Measurements from ENCODE around the gene ADRA2C.

ADRA2C gene

DNA sequence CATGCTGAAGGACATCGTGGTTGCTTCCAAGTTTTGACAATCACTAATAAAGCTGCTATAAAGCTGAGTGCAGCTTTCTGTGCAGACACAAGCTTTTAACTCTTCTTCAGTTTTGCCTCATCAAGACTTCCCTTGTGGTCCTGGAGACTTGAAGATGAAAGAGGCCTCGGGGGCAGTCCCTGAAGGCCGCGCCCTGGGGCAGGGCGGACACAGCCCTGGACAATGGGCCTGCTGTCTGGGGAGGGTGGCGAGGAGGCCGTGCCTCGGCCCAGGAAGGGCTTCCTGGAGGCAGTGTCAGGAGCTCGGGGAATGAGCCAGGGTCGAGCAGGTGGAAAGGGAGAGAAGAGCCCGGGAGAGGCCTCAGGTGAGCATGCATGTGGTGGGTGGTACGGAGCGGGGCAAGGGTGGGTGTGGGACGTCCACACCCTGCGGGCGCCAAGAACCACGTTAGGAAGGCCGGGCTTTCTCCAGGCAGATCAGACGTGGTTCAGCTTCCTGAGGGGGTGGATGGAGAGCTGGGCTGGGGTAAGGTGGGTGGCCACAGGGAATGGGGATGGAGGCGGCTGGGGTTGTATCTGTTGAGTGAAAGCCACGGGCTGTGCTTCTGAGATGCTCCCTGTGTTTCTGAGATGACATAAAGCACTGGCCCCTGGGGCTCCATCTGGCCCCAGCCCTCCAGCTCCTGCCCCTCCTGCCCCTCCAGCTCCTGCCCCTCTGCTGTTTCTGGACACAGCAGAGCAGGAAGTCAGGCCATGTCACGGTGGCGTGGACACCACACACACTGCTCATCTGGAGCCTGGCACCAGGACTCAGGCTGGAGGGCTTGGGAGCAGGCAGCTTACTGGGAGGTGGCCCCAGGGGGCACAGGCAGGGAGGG is 21.5 kb downstream of the ADRA2C start:
- no peak overlapping the region for H3K4me3 ChIP-seq (replicated peaks; ENCODE audit: low read depth, low read length)
- TF ChIP-seq, protein P1, sequence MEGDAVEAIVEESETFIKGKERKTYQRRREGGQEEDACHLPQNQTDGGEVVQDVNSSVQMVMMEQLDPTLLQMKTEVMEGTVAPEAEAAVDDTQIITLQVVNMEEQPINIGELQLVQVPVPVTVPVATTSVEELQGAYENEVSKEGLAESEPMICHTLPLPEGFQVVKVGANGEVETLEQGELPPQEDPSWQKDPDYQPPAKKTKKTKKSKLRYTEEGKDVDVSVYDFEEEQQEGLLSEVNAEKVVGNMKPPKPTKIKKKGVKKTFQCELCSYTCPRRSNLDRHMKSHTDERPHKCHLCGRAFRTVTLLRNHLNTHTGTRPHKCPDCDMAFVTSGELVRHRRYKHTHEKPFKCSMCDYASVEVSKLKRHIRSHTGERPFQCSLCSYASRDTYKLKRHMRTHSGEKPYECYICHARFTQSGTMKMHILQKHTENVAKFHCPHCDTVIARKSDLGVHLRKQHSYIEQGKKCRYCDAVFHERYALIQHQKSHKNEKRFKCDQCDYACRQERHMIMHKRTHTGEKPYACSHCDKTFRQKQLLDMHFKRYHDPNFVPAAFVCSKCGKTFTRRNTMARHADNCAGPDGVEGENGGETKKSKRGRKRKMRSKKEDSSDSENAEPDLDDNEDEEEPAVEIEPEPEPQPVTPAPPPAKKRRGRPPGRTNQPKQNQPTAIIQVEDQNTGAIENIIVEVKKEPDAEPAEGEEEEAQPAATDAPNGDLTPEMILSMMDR (IDR thresholded peaks at IDR 0.05; ENCODE audit: low read length, missing control alignments), result no peak
- DNase-seq (ENCODE audit: low read depth), result no peak

DNA sequence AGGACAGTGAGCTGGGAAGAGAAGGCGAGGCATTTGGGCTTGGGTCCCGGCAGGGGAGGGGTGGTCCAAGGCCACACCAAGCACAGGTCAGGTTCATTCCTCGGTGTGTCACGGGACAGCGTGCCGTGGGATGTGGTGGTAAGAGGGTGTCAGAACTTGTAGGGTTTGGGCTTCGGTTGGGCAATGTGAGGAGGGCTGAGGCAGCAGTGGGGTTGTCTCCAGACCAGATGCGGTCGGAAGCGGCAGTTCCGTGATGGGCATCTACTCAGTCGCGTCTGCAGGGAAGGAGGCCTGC is 22.1 kb downstream of the ADRA2C start:
- no peak overlapping the region for H3K4me3 ChIP-seq (replicated peaks; ENCODE audit: low read depth, low read length)
- no peak for DNase-seq (ENCODE audit: low read depth)
- TF ChIP-seq, protein P1 (IDR thresholded peaks at IDR 0.05; ENCODE audit: low read length, missing control alignments), result no peak

DNA sequence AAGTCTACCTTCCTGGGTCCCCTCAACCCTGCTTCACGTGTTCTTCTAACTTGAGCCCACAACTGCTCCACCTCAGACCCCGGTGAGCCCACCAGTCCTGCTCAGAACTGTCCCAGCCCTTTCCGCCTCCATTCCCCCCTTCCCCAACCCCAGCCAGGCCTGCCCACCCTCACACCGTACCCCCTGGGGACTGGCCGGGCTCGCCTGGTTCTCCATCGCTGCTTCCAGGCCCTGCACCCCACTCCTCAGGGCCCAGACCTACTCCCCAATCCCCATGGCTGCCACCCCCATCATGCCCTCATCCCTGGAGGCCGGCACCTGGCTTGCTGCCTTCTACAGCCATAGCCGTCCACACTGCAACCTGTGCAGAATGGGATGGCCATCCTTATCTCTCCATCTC is 23.4 kb downstream of the ADRA2C start:
- TF ChIP-seq, protein P1 (IDR thresholded peaks at IDR 0.05; ENCODE audit: low read length, missing control alignments), result no peak
- no peak overlapping the region for H3K4me3 ChIP-seq (replicated peaks; ENCODE audit: low read depth, low read length)
- DNase-seq (ENCODE audit: low read depth), result no peak

DNA sequence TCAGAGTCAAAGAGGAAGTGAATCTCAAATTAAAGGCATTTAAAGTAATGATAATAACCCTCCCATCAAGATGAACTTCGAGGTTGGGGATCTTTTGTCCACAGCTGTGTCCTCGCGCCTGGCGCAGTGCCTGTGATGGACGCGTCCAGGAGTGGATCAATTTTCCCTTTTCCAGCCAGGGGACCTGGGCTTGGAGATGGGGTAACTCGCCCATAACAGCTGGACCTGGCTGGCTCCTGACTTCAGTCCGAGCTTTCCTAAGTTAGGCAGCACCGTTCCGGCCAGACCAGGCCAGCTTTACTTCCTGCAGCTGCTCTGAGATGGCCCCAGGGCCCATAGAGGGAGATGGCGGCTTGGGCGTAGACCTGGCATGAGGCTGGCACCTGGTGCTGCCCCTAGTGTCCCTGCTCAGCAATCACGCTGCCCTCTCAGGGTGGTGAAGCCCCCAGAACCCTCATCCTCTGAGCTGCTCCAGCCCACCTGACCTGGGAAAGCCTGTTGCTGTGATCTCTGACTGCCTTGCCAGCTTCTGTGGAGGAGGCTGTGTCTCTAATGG is 23.9 kb downstream of the ADRA2C start:
- DNase-seq (ENCODE audit: low read depth), result no peak
- TF ChIP-seq, protein P1 (IDR thresholded peaks at IDR 0.05; ENCODE audit: low read length, missing control alignments), result no peak
- H3K4me3 ChIP-seq (replicated peaks; ENCODE audit: low read depth, low read length), result no peak overlapping the region

DNA sequence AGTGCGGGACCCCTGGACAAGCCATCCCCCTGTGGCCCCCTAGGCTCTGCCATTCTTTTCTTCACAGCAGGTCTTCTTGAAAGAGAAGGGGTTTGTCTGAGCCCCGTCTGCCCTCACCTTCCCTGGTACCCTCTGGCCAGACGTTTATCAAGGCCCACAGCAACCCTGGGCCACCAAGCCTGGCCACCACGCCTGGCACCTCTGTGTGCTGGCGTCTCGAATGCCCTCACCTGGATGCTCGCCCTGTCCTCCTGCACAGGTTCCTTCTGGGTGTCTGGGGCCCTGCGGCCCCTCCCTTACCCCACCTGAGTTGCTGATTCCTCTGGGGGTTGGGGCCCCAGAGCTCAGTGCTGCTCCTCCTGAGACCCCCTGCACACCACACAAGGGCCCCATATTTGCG is 25.1 kb downstream of the ADRA2C start:
- TF ChIP-seq, protein P1 (IDR thresholded peaks at IDR 0.05; ENCODE audit: low read length, missing control alignments), result no peak
- no peak overlapping the region for H3K4me3 ChIP-seq (replicated peaks; ENCODE audit: low read depth, low read length)
- no peak for DNase-seq (ENCODE audit: low read depth)

DNA sequence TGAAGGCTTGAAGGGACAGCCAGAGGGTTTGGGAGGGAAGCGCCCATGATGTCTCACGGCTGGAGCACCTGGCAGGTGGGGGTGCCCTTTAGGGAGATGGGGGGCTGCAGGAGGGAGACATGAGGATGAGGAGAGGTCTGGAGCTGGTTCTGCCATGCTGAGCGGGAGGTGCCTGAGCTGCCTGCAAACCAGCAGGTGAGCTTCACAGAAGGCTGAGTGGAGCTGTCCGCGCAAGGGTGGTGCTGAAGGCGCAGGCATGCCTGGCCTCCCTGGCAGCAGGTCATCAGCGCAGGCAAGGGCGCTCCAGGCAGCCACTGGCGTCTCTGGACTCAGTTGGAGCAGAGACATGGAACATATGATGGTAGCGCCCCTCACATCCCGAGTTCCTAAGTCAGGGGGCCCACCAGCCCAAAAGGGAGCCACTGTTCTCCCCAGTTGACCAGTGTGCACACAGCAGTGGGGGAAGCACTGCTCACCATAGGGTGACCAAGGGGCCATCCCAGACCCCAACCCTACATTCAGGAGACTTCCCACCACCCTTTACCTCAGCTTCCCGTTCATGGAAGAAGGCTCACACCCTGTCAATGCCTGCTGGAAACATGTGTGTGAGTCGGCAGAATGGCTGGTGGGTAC is 25.8 kb downstream of the ADRA2C start:
- H3K4me3 ChIP-seq (replicated peaks; ENCODE audit: low read depth, low read length), result no peak overlapping the region
- TF ChIP-seq, protein P1 (IDR thresholded peaks at IDR 0.05; ENCODE audit: low read length, missing control alignments), result no peak
- peak; percentile 21 for DNase-seq (ENCODE audit: low read depth)
